ENCODE data around the gene NCOA1. TPM values are rescaled to one million over a fixed set of nuclear protein-coding genes. Genes with fewer than 3 reads are reported as not detected.

Gene NCOA1
- total and polyA plus RNA-seq, 10 of the 15 experiments (the other 5 are each of a cell fraction or from before 2014, with no cell fraction given), result 1.8 to 35.6 (median 6.1) TPM

DNA sequence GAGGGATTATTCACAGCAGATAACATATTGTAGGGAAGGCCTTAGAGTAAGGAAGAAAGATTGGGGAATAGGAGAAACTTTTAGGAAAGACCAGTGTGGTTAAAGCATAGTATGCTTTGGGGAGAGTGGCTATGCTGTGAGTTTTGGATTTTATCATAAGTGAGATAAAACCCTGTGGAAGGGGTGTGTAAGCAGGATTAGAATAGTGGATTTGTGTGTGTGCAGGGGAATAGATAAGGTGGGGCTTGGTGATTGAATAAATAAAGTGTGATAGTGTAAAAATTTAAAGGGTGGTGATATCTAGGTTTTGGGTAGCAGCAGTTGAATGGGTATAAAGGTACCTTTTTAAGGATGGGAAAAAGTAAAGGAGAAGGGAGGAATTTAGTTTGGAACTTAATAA lies 137.7 kb downstream of the NCOA1 start:
- no peak for ATAC-seq
- Histone ChIP-seq H3K27ac (ENCODE audit: control insufficient read depth, insufficient read depth) (no peak overlapping the region), H2AFZ (ENCODE audit: control insufficient read depth, low read depth, low read length) (no peak overlapping the region), H3K9me3 (replicated peaks; ENCODE audit: control insufficient read depth, insufficient read depth, low read length) (no peaks in the 10 kb centered on the region), H3K36me3 (ENCODE audit: control insufficient read depth in 2 of 2, insufficient read depth in 2 of 2, low read length in 1 of 2) (no peaks in the 10 kb centered on the region), H3K4me1 (ENCODE audit: control insufficient read depth, insufficient read depth, low read length) (no peaks in the 10 kb centered on the region), H3K4me2 (ENCODE audit: control insufficient read depth, insufficient read depth) (no peak overlapping the region), H3K9ac (ENCODE audit: control insufficient read depth, insufficient read depth, low read length) (no peak overlapping the region), H3K4me3 (no peak overlapping the region), H3K79me2 (ENCODE audit: control insufficient read depth, insufficient read depth, low read length) (no peaks in the 10 kb centered on the region), H3K27me3 (replicated peaks in 1 of 2; ENCODE audit: control insufficient read depth in 2 of 2, insufficient read depth in 2 of 2, low read length in 1 of 2) (no peaks in the 10 kb centered on the region), H4K20me1 (ENCODE audit: control insufficient read depth, insufficient read depth) (no peaks in the 10 kb centered on the region)
- POLR2A ChIA-PET, result no interaction called here
- SMC1A ChIA-PET (ENCODE audit: uncharacterized antibody, unreplicated experiment), result interaction anchor here (0.6 to 1.0 kb wide), 6 partner anchors 28 to 424 kb away, joined by 3 to 4 read pairs (median 3); no protein-coding TSS in a partner anchor
- CTCF ChIA-PET, result interaction anchor here (0.6 to 1.2 kb wide), 2 partner anchors 17 to 199 kb away, joined by 3 to 5 read pairs; no protein-coding TSS in a partner anchor
- no peak for TF ChIP-seq PRDM15 (CRISPR knock-in tag; IDR thresholded peaks at IDR 0.05)
- no peak for TF ChIP-seq POLR2A (IDR thresholded peaks at IDR 0.05; ENCODE audit: low read depth, low read length)
- TF ChIP-seq RFX5 (IDR thresholded peaks at IDR 0.05; ENCODE audit: low read depth, low read length), result no peak
- TF ChIP-seq, protein P1, sequence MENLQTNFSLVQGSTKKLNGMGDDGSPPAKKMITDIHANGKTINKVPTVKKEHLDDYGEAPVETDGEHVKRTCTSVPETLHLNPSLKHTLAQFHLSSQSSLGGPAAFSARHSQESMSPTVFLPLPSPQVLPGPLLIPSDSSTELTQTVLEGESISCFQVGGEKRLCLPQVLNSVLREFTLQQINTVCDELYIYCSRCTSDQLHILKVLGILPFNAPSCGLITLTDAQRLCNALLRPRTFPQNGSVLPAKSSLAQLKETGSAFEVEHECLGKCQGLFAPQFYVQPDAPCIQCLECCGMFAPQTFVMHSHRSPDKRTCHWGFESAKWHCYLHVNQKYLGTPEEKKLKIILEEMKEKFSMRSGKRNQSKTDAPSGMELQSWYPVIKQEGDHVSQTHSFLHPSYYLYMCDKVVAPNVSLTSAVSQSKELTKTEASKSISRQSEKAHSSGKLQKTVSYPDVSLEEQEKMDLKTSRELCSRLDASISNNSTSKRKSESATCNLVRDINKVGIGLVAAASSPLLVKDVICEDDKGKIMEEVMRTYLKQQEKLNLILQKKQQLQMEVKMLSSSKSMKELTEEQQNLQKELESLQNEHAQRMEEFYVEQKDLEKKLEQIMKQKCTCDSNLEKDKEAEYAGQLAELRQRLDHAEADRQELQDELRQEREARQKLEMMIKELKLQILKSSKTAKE (IDR thresholded peaks at IDR 0.05; ENCODE audit: low read depth, poor library complexity, severe bottlenecking), result no peak
- TF ChIP-seq NFIC (IDR thresholded peaks at IDR 0.05; ENCODE audit: low read depth, low read length), result no peak
- FAIRE-seq, result no peak
- DNase-seq (ENCODE audit: low read depth, low spot score), result no peak
- RAD21 ChIA-PET (ENCODE audit: unreplicated experiment), result no interaction called here
- intact Hi-C loops (cut with micrococcal nuclease; ENCODE audit: unreplicated experiment) (no loop called here), in situ Hi-C loops (cut with MboI) (no loop called here)
- BruUV-seq (replicated peaks), result no TSS peak

All from GM12878 (cell line).